GM18505 (cell line): ENCODE data around the gene OGFOD3.

Source experiments
- ATAC-seq: cut with Tn5 transposase; IDR thresholded peaks from one replicate; pipeline ENCODE4 v1.9.1; 2021; ENCODE audit not compliant: unreplicated experiment
- POLR2A ChIP-seq: IDR thresholded peaks from 4 replicates; pipeline ENCODE4 v1.6.1; 2011; ENCODE audit warnings: borderline replicate concordance; ENCODE audit not compliant: insufficient read depth, insufficient read length; ENCODE audit errors: extremely low read depth

OGFOD3 gene

GRCh38 chr17:82433560-82434215 lies 15.3 kb upstream of the OGFOD3 start:
- TF ChIP-seq POLR2A: no peak
- no peak for ATAC-seq

GRCh38 chr17:82432017-82432416 lies 13.6 kb upstream of the OGFOD3 start:
- no peak for ATAC-seq
- TF ChIP-seq POLR2A: no peak

DNA sequence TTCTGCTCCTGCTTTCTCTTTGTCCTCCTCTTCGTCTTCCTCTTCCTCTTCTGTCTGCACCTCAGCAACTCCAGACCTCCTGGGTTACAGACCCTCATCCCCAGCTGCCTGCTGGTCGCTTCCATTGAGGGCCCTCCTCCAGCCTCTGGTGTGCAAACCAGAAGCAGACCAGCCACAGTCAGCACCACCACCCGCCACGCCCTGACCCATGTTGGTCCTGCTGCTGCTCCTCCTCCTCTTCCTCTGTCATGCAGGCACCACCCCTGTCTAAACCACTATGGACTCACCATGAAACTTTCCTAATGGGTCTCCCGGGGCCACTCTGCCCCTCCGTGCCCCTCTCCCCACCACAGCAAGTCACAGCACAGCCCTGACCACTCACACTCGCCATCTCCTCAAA lies 11.4 kb upstream of the OGFOD3 start:
- no peak for TF ChIP-seq POLR2A
- ATAC-seq: no peak

GRCh38 chr17:82428546-82428945 lies 10.2 kb upstream of the OGFOD3 start:
- no peak for TF ChIP-seq POLR2A
- ATAC-seq: no peak

GRCh38 chr17:82424863-82425159 lies 6.4 kb upstream of the OGFOD3 start:
- no peak for ATAC-seq

GRCh38 chr17:82424001-82424862 lies 5.8 kb upstream of the OGFOD3 start:
- no peak for TF ChIP-seq POLR2A
- ATAC-seq: no peak

More at GRCh38 chr17:82424863-82425159, 6.4 kb upstream of the OGFOD3 start:
- TF ChIP-seq POLR2A: no peak

DNA sequence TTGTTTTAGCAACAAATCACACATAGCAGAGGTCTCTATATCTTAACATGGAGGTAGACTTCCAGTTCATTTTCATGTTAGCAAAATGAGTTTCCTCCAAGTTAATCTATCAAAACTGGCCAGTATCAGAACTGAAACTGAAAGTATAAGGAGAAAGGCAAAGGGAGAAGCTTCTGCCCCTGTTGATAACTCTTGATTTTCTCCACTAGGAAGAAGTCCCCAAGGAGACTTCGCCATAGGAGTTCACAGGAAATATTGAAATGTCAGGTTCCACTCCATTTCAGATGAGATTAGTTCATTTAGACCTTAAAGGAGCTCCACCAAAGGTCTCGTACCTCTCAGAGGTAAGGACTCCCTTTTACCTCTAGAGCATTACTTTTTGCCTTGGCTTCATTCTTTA lies 1.2 kb upstream of the OGFOD3 start:
- no peak for ATAC-seq
- no peak for TF ChIP-seq POLR2A

DNA sequence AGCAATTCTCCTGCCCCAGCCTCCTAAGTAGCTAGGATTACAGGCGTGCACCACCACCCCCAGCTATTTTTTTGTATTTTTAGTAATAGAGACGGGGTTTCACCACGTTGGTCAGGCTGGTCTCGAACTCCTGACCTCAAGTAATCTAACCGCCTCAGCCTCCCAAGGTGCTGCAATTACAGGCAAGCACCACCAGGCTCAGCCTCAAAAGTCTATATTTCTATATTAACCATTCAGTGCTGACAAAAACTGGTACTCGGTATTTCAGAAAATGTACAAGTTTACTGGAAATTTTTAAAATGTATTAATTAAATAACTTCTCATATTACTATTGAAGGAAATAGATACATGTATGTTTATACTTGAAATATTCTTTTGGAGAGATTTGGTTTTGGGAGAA lies 1.6 kb downstream of the OGFOD3 start:
- ATAC-seq: no peak
- no peak for TF ChIP-seq POLR2A

GRCh38 chr17:82416264-82416663 lies 2.1 kb downstream of the OGFOD3 start:
- ATAC-seq: no peak
- no peak for TF ChIP-seq POLR2A

DNA sequence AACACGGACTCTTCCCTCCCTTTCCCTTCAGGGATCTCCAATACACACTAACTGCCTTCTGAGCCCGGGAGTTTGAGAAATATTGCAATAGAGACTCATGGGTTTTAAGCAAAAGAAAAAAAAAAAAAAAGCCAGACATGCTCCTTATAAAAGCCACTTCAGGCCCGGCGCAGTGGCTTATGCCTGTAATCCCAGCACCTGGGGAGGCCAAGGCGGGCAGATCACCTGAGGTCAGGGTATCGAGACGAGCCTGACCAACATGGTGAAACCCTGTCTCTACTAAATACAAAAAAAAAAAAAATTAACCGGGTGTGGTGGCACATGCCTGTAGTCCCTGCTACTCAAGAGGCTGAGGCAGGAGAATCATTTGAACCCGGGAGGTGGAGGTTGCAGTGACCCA lies 2.6 kb downstream of the OGFOD3 start:
- ATAC-seq: no peak
- TF ChIP-seq POLR2A: no peak

GRCh38 chr17:82415336-82415735 lies 3.0 kb downstream of the OGFOD3 start:
- no peak for TF ChIP-seq POLR2A
- no peak for ATAC-seq

- ATAC-seq: no peak
- no peak for TF ChIP-seq POLR2A
These were observed 3.7 kb downstream of the OGFOD3 start for GRCh38 chr17:82414548-82415281.
